ENCODE data around the gene SH3GL3.

DNA sequence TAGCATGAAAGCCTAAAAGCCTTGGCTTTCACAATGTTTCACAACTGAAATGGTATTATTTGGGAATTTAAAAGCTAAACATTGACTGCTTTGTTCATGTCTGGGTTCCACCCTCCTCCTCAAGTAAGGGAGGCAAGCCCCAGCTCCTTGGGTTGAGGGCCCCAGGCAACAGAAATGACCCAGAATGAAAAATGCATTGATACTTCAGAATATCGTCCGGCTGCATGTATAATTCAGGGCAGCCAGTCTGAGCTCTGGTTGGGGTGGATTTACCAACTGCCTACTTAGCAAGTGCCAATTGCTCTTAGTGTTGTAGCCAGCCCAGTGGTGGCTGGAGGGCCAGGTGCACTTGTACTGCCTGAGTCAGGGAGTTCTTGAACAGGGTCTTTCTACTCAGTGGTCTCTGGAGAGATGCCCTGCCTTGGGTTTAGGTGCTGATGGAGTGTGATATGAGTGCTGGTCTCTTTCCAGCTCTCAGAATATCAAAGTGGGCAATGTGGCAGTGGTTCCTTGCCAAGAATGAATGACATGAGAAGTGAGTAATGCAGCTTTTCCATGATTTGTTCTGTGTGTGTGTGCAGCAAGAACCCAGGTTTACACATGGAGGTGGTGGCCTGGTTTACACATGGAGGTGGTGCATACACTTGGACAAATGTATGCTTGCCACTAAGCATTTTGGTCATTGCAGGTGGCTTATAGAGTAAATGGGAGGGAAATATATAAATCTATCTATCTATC is 165.9 kb downstream of the SH3GL3 start:
- no peak for TF ChIP-seq POLR2A (IDR thresholded peaks at IDR 0.05; ENCODE audit: low read depth, low read length)
- TF ChIP-seq, protein P1, sequence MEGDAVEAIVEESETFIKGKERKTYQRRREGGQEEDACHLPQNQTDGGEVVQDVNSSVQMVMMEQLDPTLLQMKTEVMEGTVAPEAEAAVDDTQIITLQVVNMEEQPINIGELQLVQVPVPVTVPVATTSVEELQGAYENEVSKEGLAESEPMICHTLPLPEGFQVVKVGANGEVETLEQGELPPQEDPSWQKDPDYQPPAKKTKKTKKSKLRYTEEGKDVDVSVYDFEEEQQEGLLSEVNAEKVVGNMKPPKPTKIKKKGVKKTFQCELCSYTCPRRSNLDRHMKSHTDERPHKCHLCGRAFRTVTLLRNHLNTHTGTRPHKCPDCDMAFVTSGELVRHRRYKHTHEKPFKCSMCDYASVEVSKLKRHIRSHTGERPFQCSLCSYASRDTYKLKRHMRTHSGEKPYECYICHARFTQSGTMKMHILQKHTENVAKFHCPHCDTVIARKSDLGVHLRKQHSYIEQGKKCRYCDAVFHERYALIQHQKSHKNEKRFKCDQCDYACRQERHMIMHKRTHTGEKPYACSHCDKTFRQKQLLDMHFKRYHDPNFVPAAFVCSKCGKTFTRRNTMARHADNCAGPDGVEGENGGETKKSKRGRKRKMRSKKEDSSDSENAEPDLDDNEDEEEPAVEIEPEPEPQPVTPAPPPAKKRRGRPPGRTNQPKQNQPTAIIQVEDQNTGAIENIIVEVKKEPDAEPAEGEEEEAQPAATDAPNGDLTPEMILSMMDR (conservative IDR thresholded peaks at IDR 0.05; ENCODE audit: low read depth, low read length), result no peak
- TF ChIP-seq, protein P2, sequence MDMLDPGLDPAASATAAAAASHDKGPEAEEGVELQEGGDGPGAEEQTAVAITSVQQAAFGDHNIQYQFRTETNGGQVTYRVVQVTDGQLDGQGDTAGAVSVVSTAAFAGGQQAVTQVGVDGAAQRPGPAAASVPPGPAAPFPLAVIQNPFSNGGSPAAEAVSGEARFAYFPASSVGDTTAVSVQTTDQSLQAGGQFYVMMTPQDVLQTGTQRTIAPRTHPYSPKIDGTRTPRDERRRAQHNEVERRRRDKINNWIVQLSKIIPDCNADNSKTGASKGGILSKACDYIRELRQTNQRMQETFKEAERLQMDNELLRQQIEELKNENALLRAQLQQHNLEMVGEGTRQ (IDR thresholded peaks at IDR 0.05; ENCODE audit: low read depth, low read length), result no peak
- TF ChIP-seq, protein P3, sequence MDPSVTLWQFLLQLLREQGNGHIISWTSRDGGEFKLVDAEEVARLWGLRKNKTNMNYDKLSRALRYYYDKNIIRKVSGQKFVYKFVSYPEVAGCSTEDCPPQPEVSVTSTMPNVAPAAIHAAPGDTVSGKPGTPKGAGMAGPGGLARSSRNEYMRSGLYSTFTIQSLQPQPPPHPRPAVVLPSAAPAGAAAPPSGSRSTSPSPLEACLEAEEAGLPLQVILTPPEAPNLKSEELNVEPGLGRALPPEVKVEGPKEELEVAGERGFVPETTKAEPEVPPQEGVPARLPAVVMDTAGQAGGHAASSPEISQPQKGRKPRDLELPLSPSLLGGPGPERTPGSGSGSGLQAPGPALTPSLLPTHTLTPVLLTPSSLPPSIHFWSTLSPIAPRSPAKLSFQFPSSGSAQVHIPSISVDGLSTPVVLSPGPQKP (IDR thresholded peaks at IDR 0.05; ENCODE audit: borderline replicate concordance, low read depth, low read length), result no peak
- no peak for TF ChIP-seq BHLHE40 (IDR thresholded peaks at IDR 0.05; ENCODE audit: low read depth, low read length)
- no peak for TF ChIP-seq MXI1 (IDR thresholded peaks at IDR 0.05; ENCODE audit: borderline replicate concordance, low read depth, low read length)
- no peak for TF ChIP-seq RFX5 (IDR thresholded peaks at IDR 0.05; ENCODE audit: low read depth, low read length)
- no peak for TF ChIP-seq SMC3 (IDR thresholded peaks at IDR 0.05; ENCODE audit: low read depth, low read length)
- no peak for TF ChIP-seq RAD21 (IDR thresholded peaks at IDR 0.05; ENCODE audit: low read length)
- no peak for TF ChIP-seq CEBPB (IDR thresholded peaks at IDR 0.05; ENCODE audit: low read depth, low read length)
